Natural killer cell (primary cell): ENCODE measurements around the gene EHD2. TPM values are rescaled to one million over a fixed set of nuclear protein-coding genes. Genes with fewer than 3 reads are reported as not detected.
"Not testable (repeated sequence)": the region's sequence is repeated elsewhere in the genome, so short reads cannot be mapped to it uniquely, and the experiment has no call there.

ENCODE experiments used
- ATAC-seq, 3 donors: fragments of 150-1000 bp in 2 of 3; fragments of 200-7000 bp in 1 of 3; cut with Tn5 transposase; 1 replicate in 1 of 3; 2 replicates in 2 of 3; pipeline ENCODE4 v1.10.0; 2021; ENCODE audit warnings: mild to moderate bottlenecking in 2 of 3, moderate library complexity in 2 of 3
- DNase-seq, 2 donors: peaks; one replicate each; pipeline versions ENCODE4 v3.0.0 to v3.0.0-alpha.2; 2013 to 2021; ENCODE audit warnings: mixed read lengths in 1 of 2
- H3K27ac ChIP-seq: one replicate; pipeline ENCODE4 v1.5.1; 2013; ENCODE audit warnings: mild to moderate bottlenecking, low read length
- H3K27me3 ChIP-seq: one replicate; pipeline ENCODE4 v1.6.1; 2013; ENCODE audit warnings: low read length; ENCODE audit not compliant: control insufficient read depth, insufficient read depth
- H3K36me3 ChIP-seq: one replicate; pipeline ENCODE4 v1.6.1; 2013; ENCODE audit warnings: low read length; ENCODE audit not compliant: control insufficient read depth, insufficient read depth
- H3K4me1 ChIP-seq: one replicate; pipeline ENCODE4 v1.6.1; 2013; ENCODE audit warnings: low read length; ENCODE audit not compliant: control insufficient read depth, insufficient read depth
- H3K4me3 ChIP-seq: one replicate; pipeline ENCODE4 v1.5.1; 2013; ENCODE audit warnings: low read length
- H3K9me3 ChIP-seq: one replicate; pipeline ENCODE4 v1.6.1; 2013; ENCODE audit warnings: low read length; ENCODE audit not compliant: control insufficient read depth, insufficient read depth
- H3K27ac Mint-ChIP-seq, 2 donors: one replicate each; pipeline ENCODE4 v1.8.0; 2022; ENCODE audit warnings: mild to moderate bottlenecking in 2 of 2, mixed read lengths in 2 of 2, moderate library complexity in 1 of 2
- H3K27me3 Mint-ChIP-seq, 2 donors: one replicate each; pipeline ENCODE4 v1.8.0; 2022; ENCODE audit warnings: low read depth in 2 of 2, mixed read lengths in 2 of 2
- H3K36me3 Mint-ChIP-seq: one replicate; pipeline ENCODE4 v1.8.0; 2022; ENCODE audit warnings: mixed read lengths
- H3K4me1 Mint-ChIP-seq, 2 donors: one replicate each; pipeline ENCODE4 v1.8.0; 2022; ENCODE audit warnings: mixed read lengths in 2 of 2
- H3K4me3 Mint-ChIP-seq: one replicate; pipeline ENCODE4 v1.8.0; 2022; ENCODE audit warnings: mild to moderate bottlenecking, moderate library complexity, mixed read lengths
- H3K9me3 Mint-ChIP-seq, 2 donors: one replicate each; pipeline ENCODE4 v1.8.0; 2022; ENCODE audit warnings: mixed read lengths in 2 of 2
- WGBS: methylation state at CpG from one replicate; pipeline ENCODE4 v1.1.7; 2013; ENCODE audit warnings: missing lambda C conversion rate; ENCODE audit not compliant: insufficient coverage; 5-methylcytosine and 5-hydroxymethylcytosine counted together
- intact Hi-C: fragments of 100-400 bp; cut with micrococcal nuclease; formaldehyde crosslinking; loops from one replicate; pipeline ENCODE4 v1.14.2; 2022
- total RNA-seq, 4 donors: library from RNA; stranded (reverse); fragments of 120-200 nt in 1 of 4; gene quantifications; one replicate each; pipeline versions ENCODE4 v1.2.3 to v1.2.4, GENCODE V29; 2013 to 2022
- TF ChIP-seq, protein P1 (sequence below): fragments of 200-600 bp; IDR thresholded peaks from one replicate; pipeline ENCODE4 v1.8.0; 2022; ENCODE audit warnings: antibody characterized with exemption

The EHD2 gene
- total RNA-seq, 3 donors from 2014 or later (not counting 1 experiment from before 2014, with no cell fraction given) = 0.09 to 0.40 (median 0.12) TPM

DNA sequence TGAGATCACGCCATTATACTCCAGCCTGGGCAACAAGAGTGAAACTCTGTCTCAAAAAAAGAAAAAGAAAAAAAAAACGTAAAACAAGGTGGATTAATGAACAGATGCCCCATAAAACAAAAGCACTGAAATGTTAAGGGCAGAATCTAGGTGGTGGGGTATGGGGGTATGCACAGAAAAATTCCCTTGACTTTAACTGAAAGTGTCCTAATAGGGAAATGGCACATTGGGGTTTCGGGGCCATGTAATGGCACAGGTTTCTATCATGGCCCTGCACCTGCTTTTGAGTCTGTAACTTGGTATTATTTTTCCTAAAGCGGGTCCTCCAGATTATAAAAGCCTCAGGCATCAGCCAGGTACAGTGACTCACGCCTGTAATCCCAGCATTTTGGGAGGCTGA is 48.3 kb downstream of the EHD2 start:
- no peaks in the 10 kb centered on the region for H3K27me3 Mint-ChIP-seq
- Histone ChIP-seq H3K4me3 (no peak overlapping the region), H3K27me3 (no peaks in the 10 kb centered on the region), H3K27ac (no peak overlapping the region), H3K9me3 (no peaks in the 10 kb centered on the region), H3K4me1 (no peaks in the 10 kb centered on the region), H3K36me3 (peaks cover 15% of the 10 kb centered on the region)
- intact Hi-C loops = no loop called here
- peaks cover 0 to 5% of the 10 kb centered on the region in 2 donors for H3K4me1 Mint-ChIP-seq
- ATAC-seq = no peak
- H3K9me3 Mint-ChIP-seq = peaks cover 2 to 3% of the 10 kb centered on the region in 2 donors
- TF ChIP-seq, protein P1, sequence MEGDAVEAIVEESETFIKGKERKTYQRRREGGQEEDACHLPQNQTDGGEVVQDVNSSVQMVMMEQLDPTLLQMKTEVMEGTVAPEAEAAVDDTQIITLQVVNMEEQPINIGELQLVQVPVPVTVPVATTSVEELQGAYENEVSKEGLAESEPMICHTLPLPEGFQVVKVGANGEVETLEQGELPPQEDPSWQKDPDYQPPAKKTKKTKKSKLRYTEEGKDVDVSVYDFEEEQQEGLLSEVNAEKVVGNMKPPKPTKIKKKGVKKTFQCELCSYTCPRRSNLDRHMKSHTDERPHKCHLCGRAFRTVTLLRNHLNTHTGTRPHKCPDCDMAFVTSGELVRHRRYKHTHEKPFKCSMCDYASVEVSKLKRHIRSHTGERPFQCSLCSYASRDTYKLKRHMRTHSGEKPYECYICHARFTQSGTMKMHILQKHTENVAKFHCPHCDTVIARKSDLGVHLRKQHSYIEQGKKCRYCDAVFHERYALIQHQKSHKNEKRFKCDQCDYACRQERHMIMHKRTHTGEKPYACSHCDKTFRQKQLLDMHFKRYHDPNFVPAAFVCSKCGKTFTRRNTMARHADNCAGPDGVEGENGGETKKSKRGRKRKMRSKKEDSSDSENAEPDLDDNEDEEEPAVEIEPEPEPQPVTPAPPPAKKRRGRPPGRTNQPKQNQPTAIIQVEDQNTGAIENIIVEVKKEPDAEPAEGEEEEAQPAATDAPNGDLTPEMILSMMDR = no peak
- peaks cover 11% of the 10 kb centered on the region for H3K36me3 Mint-ChIP-seq
- no peak overlapping the region for H3K4me3 Mint-ChIP-seq
- WGBS = 65% methylated on average over 5 of the region's 5 CpGs
- DNase-seq = no peak
- H3K27ac Mint-ChIP-seq = no peak overlapping the region

DNA sequence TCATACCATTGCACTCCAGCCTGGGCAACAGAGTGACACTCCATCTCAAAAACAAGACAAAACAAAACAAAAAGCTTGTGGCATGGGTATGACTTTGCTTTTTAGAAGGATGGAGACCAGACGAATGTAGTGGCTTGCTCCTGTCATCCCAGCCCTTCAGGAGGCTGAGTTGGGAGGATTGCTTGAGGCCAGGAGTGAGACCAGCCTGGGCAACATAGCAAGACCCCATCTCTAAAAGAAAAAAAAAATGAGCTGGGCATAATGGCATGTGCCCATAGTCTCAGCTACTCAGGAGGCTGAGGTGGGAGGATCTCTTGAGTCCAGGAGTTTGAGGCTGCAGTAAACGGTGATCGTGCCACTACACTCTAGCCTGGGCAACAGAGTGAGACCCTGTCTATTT is 48.9 kb downstream of the EHD2 start:
- 84% methylated on average over 2 of the region's 3 CpGs for WGBS
- peaks cover 9% of the 10 kb centered on the region for H3K36me3 ChIP-seq
- Mint-ChIP-seq H3K4me1 (peaks cover 0 to 5% of the 10 kb centered on the region in 2 donors), H3K27ac (no peak overlapping the region), H3K9me3 (peaks cover 2 to 3% of the 10 kb centered on the region in 2 donors), H3K4me3 (no peak overlapping the region), H3K27me3 (no peaks in the 10 kb centered on the region), H3K36me3 (peaks cover 11% of the 10 kb centered on the region)
- no peaks in the 10 kb centered on the region for H3K4me1 ChIP-seq
- intact Hi-C loops = no loop called here
- H3K4me3 ChIP-seq = no peak overlapping the region
- TF ChIP-seq, protein P1 = no peak
- H3K27ac ChIP-seq = no peak overlapping the region
- DNase-seq (peak in 1 of 2 donors; percentile 4), ATAC-seq (no peak)
- H3K9me3 ChIP-seq = no peaks in the 10 kb centered on the region
- no peaks in the 10 kb centered on the region for H3K27me3 ChIP-seq

DNA sequence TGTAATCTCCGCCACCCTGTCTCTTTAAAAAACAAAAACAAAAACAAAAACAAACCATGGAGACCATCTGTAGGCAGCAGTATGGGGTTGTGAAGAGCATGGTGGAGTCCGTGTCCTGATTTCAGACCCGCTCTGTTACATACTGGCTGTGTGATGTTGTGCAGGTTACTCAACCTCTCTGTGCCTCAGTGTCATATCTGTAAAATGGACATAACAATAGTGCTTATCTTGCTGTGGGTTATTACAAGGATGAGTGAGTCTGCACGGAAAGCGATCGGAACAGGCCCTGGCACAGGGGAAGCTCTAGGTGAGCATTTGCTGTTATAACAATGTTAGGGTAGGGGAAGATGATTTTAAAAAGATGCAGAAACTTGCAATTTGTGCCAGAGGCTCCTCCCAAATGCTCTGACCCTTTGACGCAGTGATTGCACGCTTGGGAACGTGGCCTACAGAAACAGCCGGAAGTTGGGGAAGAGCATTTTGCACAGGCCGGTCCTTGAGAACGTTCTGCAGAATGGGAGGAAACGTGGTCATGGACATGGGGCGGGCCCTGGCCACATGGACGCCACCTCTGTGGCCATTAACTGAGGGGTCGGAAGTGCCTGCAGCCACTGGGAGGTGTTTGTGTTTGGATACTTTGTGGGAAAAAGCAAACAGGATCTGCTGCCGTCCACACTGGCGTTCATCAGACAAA is 49.5 kb downstream of the EHD2 start:
- WGBS = 89% methylated on average over 16 of the region's 18 CpGs
- H3K4me3 Mint-ChIP-seq = no peak overlapping the region
- peaks cover 11% of the 10 kb centered on the region for H3K36me3 Mint-ChIP-seq
- peaks cover 0 to 5% of the 10 kb centered on the region in 2 donors for H3K4me1 Mint-ChIP-seq
- no peak overlapping the region for H3K27ac Mint-ChIP-seq
- H3K27me3 ChIP-seq = no peaks in the 10 kb centered on the region
- TF ChIP-seq, protein P1 = no peak
- peak in 1 of 2 donors; percentile 5 for DNase-seq
- H3K4me3 ChIP-seq = no peak overlapping the region
- ATAC-seq = no peak
- H3K4me1 ChIP-seq = no peaks in the 10 kb centered on the region
- intact Hi-C loops = no loop called here
- peaks cover 2 to 3% of the 10 kb centered on the region in 2 donors for H3K9me3 Mint-ChIP-seq
- peaks cover 6% of the 10 kb centered on the region for H3K36me3 ChIP-seq
- H3K9me3 ChIP-seq = no peaks in the 10 kb centered on the region
- no peaks in the 10 kb centered on the region for H3K27me3 Mint-ChIP-seq
- no peak overlapping the region for H3K27ac ChIP-seq

DNA sequence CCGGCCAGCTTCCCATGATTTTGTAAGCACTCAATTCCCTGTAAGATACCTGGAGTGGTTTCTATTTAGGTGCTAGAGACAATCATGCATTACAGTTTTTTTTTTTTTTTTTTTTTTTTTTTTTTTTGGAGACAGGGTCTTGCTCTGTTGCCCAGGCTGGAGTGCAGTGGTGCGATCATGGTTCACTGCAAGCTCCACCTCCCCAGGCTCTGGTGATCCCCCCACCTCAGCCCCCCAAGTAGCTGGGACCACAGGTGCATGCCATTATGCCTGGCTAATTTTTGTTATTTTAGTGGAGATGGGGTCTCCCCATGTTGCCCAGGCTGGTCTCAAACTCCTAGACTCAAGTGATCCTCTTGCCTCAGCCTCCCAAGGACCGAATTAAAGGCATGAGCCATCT is 51.5 kb downstream of the EHD2 start:
- H3K4me3 ChIP-seq, H3K27me3 ChIP-seq, H3K4me1 Mint-ChIP-seq, H3K4me3 Mint-ChIP-seq, DNase-seq, H3K36me3 Mint-ChIP-seq, H3K27ac Mint-ChIP-seq, ATAC-seq, H3K9me3 Mint-ChIP-seq, H3K4me1 ChIP-seq, intact Hi-C loops, H3K9me3 ChIP-seq, H3K36me3 ChIP-seq, H3K27ac ChIP-seq, H3K27me3 Mint-ChIP-seq: not testable (repeated sequence)
- 85% methylated on average over 3 of the region's 3 CpGs for WGBS
